Endothelial cell of umbilical vein (primary cell): ENCODE measurements around the gene DYRK1A. TPM values are rescaled to one million over a fixed set of nuclear protein-coding genes. Genes with fewer than 3 reads are reported as not detected.

Source experiments
- BruUV-seq: library from RNA; stranded (reverse); fragments of 400-500 nt; replicated peaks from 2 replicates; lab custom pipeline; 2021; lab: Mats Ljungman, UMichigan
- CTCF ChIA-PET: fragments of 300-600, 350-600 bp; sonication (Branson Sonifier 250); formaldehyde crosslinking; loops from one replicate; lab custom pipeline; 2021; ENCODE audit warnings: antibody characterized with exemption, inconsistent platforms; lab: Charles Lee
- POLR2A ChIA-PET: fragments of 300-600, 350-600 bp; sonication (Branson Sonifier 250); formaldehyde crosslinking; loops from one replicate; lab custom pipeline; 2021; ENCODE audit warnings: antibody characterized with exemption, inconsistent platforms; lab: Charles Lee
- DNase-seq: peaks from one replicate; pipeline ENCODE4 v3.0.0-alpha.2; 2011; ENCODE audit warnings: low read depth, low spot score
- FAIRE-seq: peaks from 2 replicates; lab custom pipeline; 2011; peaks lifted over from hg19 to GRCh38; lab: Jason Lieb, UNC
- H2AFZ ChIP-seq: 2 replicates; pipeline ENCODE4 v1.6.0; 2012; ENCODE audit warnings: low read depth, low read length, control low read depth, inconsistent platforms
- H3K27ac ChIP-seq: 2 replicates; pipeline ENCODE4 v1.5.1; 2011; ENCODE audit warnings: low read depth, mild to moderate bottlenecking, control low read depth, low read length, moderate library complexity; ENCODE audit not compliant: insufficient read depth
- H3K27me3 ChIP-seq, 2 experiments: 2 replicates each; pipeline versions ENCODE4 v1.6.0 to v1.6.1; 2011; ENCODE audit warnings: low read length in 2 of 2, mixed read lengths in 1 of 2; ENCODE audit not compliant: control insufficient read depth in 2 of 2, insufficient read depth in 2 of 2
- H3K36me3 ChIP-seq, 2 experiments: 2 replicates in 1 of 2; 3 replicates in 1 of 2; pipeline ENCODE4 v1.5.1; 2011; ENCODE audit warnings: low read length in 2 of 2, mild to moderate bottlenecking in 1 of 2, moderate library complexity in 1 of 2; ENCODE audit not compliant: control insufficient read depth in 2 of 2, insufficient read depth in 2 of 2; ENCODE audit errors: extremely low read depth in 1 of 2
- H3K4me1 ChIP-seq: 3 replicates; pipeline ENCODE4 v1.5.1; 2011; ENCODE audit warnings: mild to moderate bottlenecking, low read length; ENCODE audit not compliant: control insufficient read depth, insufficient read depth; ENCODE audit errors: extremely low read depth
- H3K4me2 ChIP-seq: 2 replicates; pipeline ENCODE4 v1.6.1; 2011; ENCODE audit warnings: low read length, control low read depth, mixed read lengths; ENCODE audit not compliant: insufficient read depth
- H3K4me3 ChIP-seq, 3 experiments: fragments of 200-600 bp in 1 of 3; sonication (generic), shearing (Covaris generic) in 1 of 3; replicated peaks in 1 of 3; 2 replicates each; pipeline ENCODE4 v1.5.1; 2011 to 2016; ENCODE audit warnings: control low read depth in 3 of 3, low read length in 3 of 3, mild to moderate bottlenecking in 2 of 3, inconsistent platforms in 1 of 3, low read depth in 1 of 3, moderate library complexity in 1 of 3; ENCODE audit not compliant: insufficient read depth in 1 of 3
- H3K79me2 ChIP-seq: 2 replicates; pipeline ENCODE4 v1.6.0; 2012; ENCODE audit warnings: low read length, inconsistent platforms; ENCODE audit not compliant: control insufficient read depth, insufficient read depth
- H3K9ac ChIP-seq: replicated peaks from 2 replicates; pipeline ENCODE3; 2011; ENCODE audit warnings: low read length, control low read depth; ENCODE audit not compliant: insufficient read depth; ENCODE audit errors: extremely low read depth
- H3K9me1 ChIP-seq: replicated peaks from 3 replicates; pipeline ENCODE4 v1.6.0; 2011; ENCODE audit warnings: mild to moderate bottlenecking, low read length; ENCODE audit not compliant: control insufficient read depth, insufficient read depth; ENCODE audit errors: extremely low read depth
- H3K9me3 ChIP-seq: replicated peaks from 2 replicates; pipeline ENCODE4 v1.5.1; 2012; ENCODE audit warnings: low read length, inconsistent platforms; ENCODE audit not compliant: control insufficient read depth, insufficient read depth
- H4K20me1 ChIP-seq: replicated peaks from 2 replicates; pipeline ENCODE3; 2011; ENCODE audit warnings: mild to moderate bottlenecking, low read length; ENCODE audit not compliant: control insufficient read depth, insufficient read depth; ENCODE audit errors: extremely low read depth
- GATA2 ChIP-seq: IDR thresholded peaks from 2 replicates; pipeline ENCODE4 v1.7.0; 2011; ENCODE audit warnings: low read depth, mild to moderate bottlenecking, moderate library complexity, mixed read lengths, low read length; ENCODE audit not compliant: insufficient read length, insufficient read depth
- POLR2A ChIP-seq: IDR thresholded peaks from 2 replicates; pipeline ENCODE4 v1.6.1; 2012; ENCODE audit warnings: low read depth, mild to moderate bottlenecking, control low read depth, low read length
- POLR2AphosphoS5 ChIP-seq: IDR thresholded peaks from 2 replicates; pipeline ENCODE4 v1.6.1; 2012; ENCODE audit warnings: low read depth, mild to moderate bottlenecking, control low read depth, low read length, moderate library complexity; ENCODE audit not compliant: insufficient read depth
- dilution Hi-C: fragments of 300-500 bp; cut with MboI; formaldehyde crosslinking; loops from one replicate; pipeline ENCODE4 v1.15.0; 2019; ENCODE audit warnings: low sequenced_read_pairs; ENCODE audit not compliant: extremely low pct_ligation_motif_present
- intact Hi-C: fragments of 100-400 bp; cut with micrococcal nuclease; formaldehyde crosslinking; loops from one replicate; pipeline ENCODE4 v1.10.0; 2022
- polyA plus RNA-seq, 4 experiments: library from polyadenylated mRNA; depleted of rRNA in 3 of 4; stranded (reverse) in 3 of 4; unstranded in 1 of 4; fragments of >200 nt; gene quantifications; 2 replicates each; pipeline versions ENCODE4 v1.2.1 to v1.2.3, GENCODE V29; 2011 to 2012; ENCODE audit warnings: missing spikeins in 1 of 4
- total RNA-seq: library from RNA; stranded (reverse); gene quantifications from 2 replicates; pipeline ENCODE4 v1.2.3, GENCODE V29; 2021
- TF ChIP-seq, protein P1 (sequence below): IDR thresholded peaks from 2 replicates; pipeline ENCODE4 v1.6.1; 2011; ENCODE audit not compliant: insufficient read depth, insufficient read length

DYRK1A gene
- total and polyA plus RNA-seq, 2 donors (not counting 3 experiments of a cell fraction or from before 2014, with no cell fraction given) = 51.8 to 53.7 TPM

DNA sequence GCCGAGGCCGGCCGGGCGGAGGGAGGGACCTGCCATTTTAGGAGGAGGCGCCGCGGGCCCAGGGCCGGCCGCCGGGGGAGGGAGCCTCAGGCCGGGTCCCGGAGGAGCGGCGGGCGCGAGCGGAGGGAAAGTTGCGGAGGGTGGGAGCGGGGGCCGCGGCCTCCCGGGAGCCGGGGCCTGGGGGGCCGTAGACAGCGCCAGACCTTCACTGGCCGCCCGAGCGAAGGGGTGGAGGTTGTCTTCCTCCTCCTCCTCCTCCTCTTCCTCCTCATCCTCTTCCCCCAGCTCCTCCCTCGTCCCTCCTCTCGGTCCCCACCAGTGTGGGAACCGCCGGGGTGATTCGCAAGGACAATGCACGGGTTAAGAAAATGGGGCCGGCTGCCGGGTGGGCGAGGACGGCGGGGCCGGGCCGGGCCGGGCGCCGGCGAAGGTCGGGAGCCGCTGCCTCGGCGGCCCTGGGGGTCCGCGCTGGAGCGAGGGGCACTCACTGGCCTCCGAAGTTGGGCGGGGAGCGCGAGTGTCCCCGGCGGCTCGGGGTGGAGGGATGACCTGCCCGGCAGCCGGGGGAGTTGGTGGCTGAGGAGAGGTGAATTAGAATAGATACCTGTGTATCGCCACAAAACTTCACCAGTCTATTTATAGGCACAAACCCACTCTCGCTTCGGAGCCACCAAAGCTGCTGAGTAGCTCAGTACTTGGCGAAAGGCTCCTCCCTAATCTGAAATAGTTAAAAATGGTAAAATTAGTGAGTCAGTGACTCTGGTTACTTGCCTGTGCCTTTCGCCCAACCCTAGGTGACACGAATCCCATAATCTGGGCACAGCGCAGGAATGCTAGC is 1.3 kb downstream of the DYRK1A start:
- dilution Hi-C loops (no loop called here), intact Hi-C loops (loop anchor here (1.0 to 5.0 kb wide), 4 partner anchors 84 to 279 kb away; no protein-coding TSS in a partner anchor)
- no peaks in the 10 kb centered on the region for H3K9me1 ChIP-seq
- no peaks in the 10 kb centered on the region for H4K20me1 ChIP-seq
- POLR2A ChIA-PET = interaction anchor here (1.3 to 2.9 kb wide), 2 partner anchors 101 to 110 kb away, joined by 3 to 13 read pairs; partner anchors contain the start of gene VPS26C
- H3K27ac ChIP-seq = peak overlapping the region; percentile 95
- no peaks in the 10 kb centered on the region for H3K27me3 ChIP-seq
- no peaks in the 10 kb centered on the region for H3K36me3 ChIP-seq
- peak; percentile 49 for DNase-seq
- TF ChIP-seq, protein P1, sequence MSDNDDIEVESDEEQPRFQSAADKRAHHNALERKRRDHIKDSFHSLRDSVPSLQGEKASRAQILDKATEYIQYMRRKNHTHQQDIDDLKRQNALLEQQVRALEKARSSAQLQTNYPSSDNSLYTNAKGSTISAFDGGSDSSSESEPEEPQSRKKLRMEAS = no peak
- TF ChIP-seq POLR2A (peak; percentile 67), POLR2AphosphoS5 (peak; percentile 70), GATA2 (no peak)
- no peaks in the 10 kb centered on the region for H3K9me3 ChIP-seq
- H3K4me1 ChIP-seq = peaks cover 47% of the 10 kb centered on the region
- CTCF ChIA-PET = interaction anchor here (1.3 kb wide), 1 partner anchor 9 kb away, joined by 3 read pairs; no protein-coding TSS in a partner anchor
- peak overlapping the region; percentile 98 for H3K9ac ChIP-seq
- peak overlapping the region; percentile 89 to 94 (median 93) for H3K4me3 ChIP-seq
- no peak overlapping the region for H2AFZ ChIP-seq
- peak overlapping the region; percentile 97 for H3K4me2 ChIP-seq
- FAIRE-seq = no peak
- H3K79me2 ChIP-seq = peaks cover 63% of the 10 kb centered on the region
- TSS peak; percentile 0 for BruUV-seq
